ENCODE results near the gene TAF15. TPM values are rescaled to one million over a fixed set of nuclear protein-coding genes. Genes with fewer than 3 reads are reported as not detected.

Gene TAF15
- polyA plus RNA-seq, 4 donors, result 70.3 to 166 (median 123) TPM

DNA sequence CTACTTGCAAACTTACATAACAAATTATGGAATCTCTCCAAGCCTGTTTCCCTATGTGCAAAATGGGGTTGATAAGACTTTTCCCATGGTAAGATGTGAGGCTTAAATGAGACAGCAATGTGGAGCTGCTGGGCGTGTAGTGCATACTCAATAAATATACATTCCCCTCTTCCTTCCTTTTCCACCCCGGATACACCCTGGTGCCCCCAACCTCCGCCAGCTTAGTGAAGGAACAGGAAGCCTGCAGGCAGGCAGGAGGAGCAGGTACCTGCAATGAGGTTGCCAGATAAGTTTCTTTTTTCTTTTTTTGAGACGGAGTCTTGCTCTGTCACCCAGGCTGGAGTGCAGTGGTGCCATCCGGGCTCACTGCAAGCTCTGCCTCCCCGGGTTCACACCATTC lies 33.7 kb upstream of the TAF15 start:
- Histone ChIP-seq H3K36me3 (ENCODE audit: control insufficient read depth in 3 of 3, insufficient read depth in 2 of 3, low read depth in 1 of 3, low read length in 3 of 3) (peaks cover 0 to 2% (median 0%) of the 10 kb centered on the region in 3 donors), H3K4me1 (ENCODE audit: control insufficient read depth in 3 of 3, insufficient read depth in 2 of 3, low read depth in 1 of 3, low read length in 2 of 3) (peaks cover 2 to 12% (median 3%) of the 10 kb centered on the region in 3 donors), H3K4me3 (ENCODE audit: low read depth in 1 of 3, low read length in 3 of 3) (no peak overlapping the region), H3K27ac (ENCODE audit: low read depth in 1 of 3, low read length in 2 of 3) (no peak overlapping the region), H3K27me3 (ENCODE audit: control insufficient read depth in 3 of 3, insufficient read depth in 3 of 3, low read length in 3 of 3) (peaks cover 0 to 2% (median 0%) of the 10 kb centered on the region in 3 donors), H3K9me3 (ENCODE audit: control insufficient read depth in 2 of 2, insufficient read depth in 1 of 2, low read depth in 1 of 2, low read length in 1 of 2) (no peaks in the 10 kb centered on the region)
- DNase-seq (no peak), FAIRE-seq (no peak)
- whole genome bisulfite sequencing, 3 donors, result 36 to 53% (median 49%) methylated on average over 6 of the region's 6 CpGs

DNA sequence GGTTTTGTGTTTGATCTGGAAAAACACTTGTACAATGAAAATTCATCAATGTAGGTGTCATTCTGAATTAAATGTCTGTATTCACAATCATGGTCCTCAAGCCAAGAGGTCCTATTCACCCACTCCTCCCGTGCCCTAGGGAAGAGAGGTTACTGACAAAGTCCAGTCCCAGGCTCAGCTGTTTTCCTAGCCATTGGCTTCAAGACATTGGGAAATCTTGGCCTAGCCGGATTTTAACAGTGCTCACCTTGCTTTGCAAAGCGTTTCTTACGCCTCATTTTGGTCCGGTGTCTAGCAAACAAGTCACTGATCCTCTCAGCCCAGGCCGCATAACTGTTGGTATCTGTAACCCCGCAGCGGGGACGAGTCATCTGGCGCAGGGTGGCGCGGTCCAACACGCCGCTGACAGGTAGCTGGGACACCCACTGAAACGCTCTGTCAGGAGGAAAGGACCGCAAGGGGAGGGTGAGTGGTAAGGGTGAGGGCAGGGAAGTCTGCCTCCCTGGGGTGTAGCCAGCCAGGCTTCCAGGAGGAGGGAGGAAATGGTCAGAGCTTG lies 30.6 kb upstream of the TAF15 start:
- no peak for FAIRE-seq
- no peak overlapping the region for H3K27ac ChIP-seq (ENCODE audit: low read depth in 1 of 3, low read length in 2 of 3)
- WGBS, 3 donors, result 92 to 94% (median 94%) methylated on average over 16 of the region's 16 CpGs

DNA sequence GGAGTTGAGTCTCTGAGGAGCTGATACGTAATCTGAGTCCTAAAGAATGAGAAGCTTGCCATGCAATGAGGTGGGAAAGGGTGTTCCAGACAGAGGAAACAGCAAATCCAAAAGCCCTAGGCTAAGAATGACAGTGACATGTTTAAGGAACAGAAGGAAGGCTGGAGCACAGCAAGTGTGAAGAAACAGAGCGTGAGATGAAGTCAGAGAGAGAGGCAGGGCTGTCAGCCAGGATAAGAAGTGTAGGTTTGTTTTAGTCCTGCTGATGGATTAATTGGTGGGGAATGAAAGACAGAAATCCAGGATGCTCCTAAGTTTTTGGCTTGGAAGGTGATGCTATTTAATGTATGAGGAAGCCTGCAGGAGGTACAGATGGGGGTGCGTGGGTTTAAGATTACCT lies 28.3 kb upstream of the TAF15 start:
- 70 to 74% (median 70%) methylated on average over 3 of the region's 3 CpGs for WGBS, 3 donors

More for the DNA sequence above, 30.6 kb upstream of the TAF15 start:
- peaks cover 0 to 2% (median 0%) of the 10 kb centered on the region in 3 donors for H3K27me3 ChIP-seq (ENCODE audit: control insufficient read depth in 3 of 3, insufficient read depth in 3 of 3, low read length in 3 of 3)
- DNase-seq, result no peak
- no peak overlapping the region for H3K4me3 ChIP-seq (ENCODE audit: low read depth in 1 of 3, low read length in 3 of 3)
- H3K36me3 ChIP-seq (ENCODE audit: control insufficient read depth in 3 of 3, insufficient read depth in 2 of 3, low read depth in 1 of 3, low read length in 3 of 3), result peaks cover 0 to 2% (median 0%) of the 10 kb centered on the region in 3 donors
- H3K9me3 ChIP-seq (ENCODE audit: control insufficient read depth in 2 of 2, insufficient read depth in 1 of 2, low read depth in 1 of 2, low read length in 1 of 2), result no peaks in the 10 kb centered on the region
- H3K4me1 ChIP-seq (ENCODE audit: control insufficient read depth in 3 of 3, insufficient read depth in 2 of 3, low read depth in 1 of 3, low read length in 2 of 3), result peaks cover 2 to 30% (median 3%) of the 10 kb centered on the region in 3 donors

DNA sequence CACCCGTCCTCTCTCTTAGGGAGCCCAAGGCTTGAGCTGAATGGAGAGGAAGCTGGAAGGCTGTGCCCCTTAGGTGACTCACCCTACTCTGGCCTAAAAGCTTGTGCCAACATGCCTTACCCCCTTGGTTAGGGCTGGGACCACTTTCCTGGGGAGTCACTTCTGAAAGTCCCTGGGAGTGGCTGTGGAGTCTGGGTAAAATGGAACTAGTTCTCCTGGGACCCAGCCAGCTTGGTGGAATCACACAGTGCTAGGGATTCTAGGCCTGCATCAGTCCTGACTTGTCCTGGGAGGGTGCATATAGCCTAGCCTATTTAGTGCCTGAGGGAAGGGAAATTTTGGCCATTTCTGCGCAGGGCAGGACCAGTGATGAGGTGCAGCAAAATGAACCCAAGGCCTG lies 24.4 kb upstream of the TAF15 start:
- H3K4me1 ChIP-seq (ENCODE audit: control insufficient read depth in 3 of 3, insufficient read depth in 2 of 3, low read depth in 1 of 3, low read length in 2 of 3), result peaks cover 9 to 48% (median 13%) of the 10 kb centered on the region in 3 donors
- H3K27me3 ChIP-seq (ENCODE audit: control insufficient read depth in 3 of 3, insufficient read depth in 3 of 3, low read length in 3 of 3), result no peaks in the 10 kb centered on the region
- peak overlapping the region in 1 of 3 donors; percentile 38 for H3K27ac ChIP-seq (ENCODE audit: low read depth in 1 of 3, low read length in 2 of 3)
- H3K4me3 ChIP-seq (ENCODE audit: low read depth in 1 of 3, low read length in 3 of 3), result no peak overlapping the region
- FAIRE-seq (no peak), DNase-seq (no peak)
- H3K36me3 ChIP-seq (ENCODE audit: control insufficient read depth in 3 of 3, insufficient read depth in 2 of 3, low read depth in 1 of 3, low read length in 3 of 3), result no peaks in the 10 kb centered on the region
- H3K9me3 ChIP-seq (ENCODE audit: control insufficient read depth in 2 of 2, insufficient read depth in 1 of 2, low read depth in 1 of 2, low read length in 1 of 2), result no peaks in the 10 kb centered on the region
- 66 to 86% (median 82%) methylated on average over 2 of the region's 2 CpGs for WGBS, 3 donors

More for the DNA sequence above, 28.3 kb upstream of the TAF15 start:
- Histone ChIP-seq H3K4me3 (ENCODE audit: low read depth in 1 of 3, low read length in 3 of 3) (no peak overlapping the region), H3K9me3 (ENCODE audit: control insufficient read depth in 2 of 2, insufficient read depth in 1 of 2, low read depth in 1 of 2, low read length in 1 of 2) (no peaks in the 10 kb centered on the region), H3K27me3 (ENCODE audit: control insufficient read depth in 3 of 3, insufficient read depth in 3 of 3, low read length in 3 of 3) (peaks cover 0 to 2% (median 0%) of the 10 kb centered on the region in 3 donors), H3K4me1 (ENCODE audit: control insufficient read depth in 3 of 3, insufficient read depth in 2 of 3, low read depth in 1 of 3, low read length in 2 of 3) (peaks cover 3 to 30% (median 7%) of the 10 kb centered on the region in 3 donors), H3K27ac (ENCODE audit: low read depth in 1 of 3, low read length in 2 of 3) (peak overlapping the region in 1 of 3 donors; percentile 41), H3K36me3 (ENCODE audit: control insufficient read depth in 3 of 3, insufficient read depth in 2 of 3, low read depth in 1 of 3, low read length in 3 of 3) (peaks cover 0 to 2% (median 0%) of the 10 kb centered on the region in 3 donors)
- no peak for DNase-seq
- FAIRE-seq, result no peak

DNA sequence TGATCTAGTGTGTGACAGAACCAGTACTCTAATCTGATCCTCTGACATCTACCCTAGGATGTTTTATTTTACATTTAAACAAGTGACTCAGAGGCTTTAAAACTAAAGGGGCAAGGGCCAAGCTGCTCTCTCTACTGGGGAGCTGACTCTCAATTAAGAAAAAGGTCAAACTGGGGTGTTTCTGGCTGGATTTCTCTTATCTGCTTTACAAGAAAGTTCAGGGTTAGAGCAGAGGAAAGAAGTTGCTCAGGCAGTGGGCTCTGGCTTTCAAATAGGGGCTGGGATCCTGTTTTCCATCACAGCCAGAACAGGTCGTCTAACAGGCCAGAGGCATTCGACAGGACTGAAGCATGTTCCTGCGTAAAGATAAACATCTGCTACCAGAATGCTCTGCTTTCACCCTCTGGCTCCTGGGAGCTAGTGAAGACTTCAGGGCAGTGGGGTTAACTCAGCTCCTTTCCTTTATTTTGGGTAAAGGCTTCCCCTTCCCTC lies 22.3 kb upstream of the TAF15 start:
- H3K4me1 ChIP-seq (ENCODE audit: control insufficient read depth in 3 of 3, insufficient read depth in 2 of 3, low read depth in 1 of 3, low read length in 2 of 3), result peaks cover 11 to 38% (median 13%) of the 10 kb centered on the region in 3 donors
- no peak for FAIRE-seq

DNA sequence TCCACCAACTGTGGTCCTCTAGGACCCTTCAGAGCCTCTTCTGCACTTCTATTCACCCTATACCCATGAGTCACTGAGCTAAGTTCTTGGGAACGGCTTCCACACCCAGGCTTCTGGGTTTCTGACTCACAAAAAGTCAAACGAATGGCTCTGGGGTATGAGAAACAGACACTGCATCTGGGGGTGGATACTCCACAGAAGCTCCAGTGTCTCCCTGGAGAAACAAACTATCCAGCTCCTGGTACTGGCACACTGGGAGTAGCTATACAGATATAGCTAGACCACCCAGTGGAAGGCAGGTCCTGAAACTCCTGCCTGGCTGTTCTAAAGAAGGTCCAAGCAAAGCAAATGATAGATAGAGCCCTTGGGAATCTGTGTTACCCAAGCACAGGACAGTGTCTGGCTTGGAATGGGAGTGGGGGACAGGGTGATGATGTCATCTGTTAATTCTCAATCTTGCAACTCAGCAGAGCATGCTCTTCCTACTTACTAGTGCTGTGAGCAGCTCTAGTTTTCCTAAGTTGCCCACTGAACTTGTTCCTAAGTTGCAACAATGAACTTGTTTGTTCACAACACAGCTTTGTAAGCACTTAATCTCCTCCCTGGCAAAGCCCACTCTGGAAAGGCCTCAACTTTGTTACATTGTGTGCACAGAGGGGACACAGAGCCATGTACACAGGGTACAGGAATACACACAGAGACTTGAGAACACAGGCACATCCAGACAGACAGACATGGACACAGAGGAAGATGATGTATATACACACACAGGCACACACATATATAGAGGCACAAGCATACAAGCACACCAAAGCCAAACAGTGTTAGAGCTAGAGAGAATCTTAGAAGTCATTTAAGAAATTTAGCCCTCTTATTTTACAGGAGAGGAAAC lies 20.6 kb upstream of the TAF15 start:
- no peak for FAIRE-seq
- DNase-seq, result peak in 1 of 2 donors; percentile 59
- H3K27ac ChIP-seq (ENCODE audit: low read depth in 1 of 3, low read length in 2 of 3), result peak overlapping the region; percentile 38 to 41 (median 41)

More for the DNA sequence above, 22.3 kb upstream of the TAF15 start:
- DNase-seq, result peak in 1 of 2 donors; percentile 68
- H3K27ac ChIP-seq (ENCODE audit: low read depth in 1 of 3, low read length in 2 of 3), result peak overlapping the region in 2 of 3 donors; percentile 18 to 54
- peaks cover 0 to 4% (median 0%) of the 10 kb centered on the region in 3 donors for H3K27me3 ChIP-seq (ENCODE audit: control insufficient read depth in 3 of 3, insufficient read depth in 3 of 3, low read length in 3 of 3)
- H3K9me3 ChIP-seq (ENCODE audit: control insufficient read depth in 2 of 2, insufficient read depth in 1 of 2, low read depth in 1 of 2, low read length in 1 of 2), result no peaks in the 10 kb centered on the region
- WGBS, 3 donors, result 19 to 28% (median 21%) methylated on average over 3 of the region's 3 CpGs
- H3K36me3 ChIP-seq (ENCODE audit: control insufficient read depth in 3 of 3, insufficient read depth in 2 of 3, low read depth in 1 of 3, low read length in 3 of 3), result no peaks in the 10 kb centered on the region
- H3K4me3 ChIP-seq (ENCODE audit: low read depth in 1 of 3, low read length in 3 of 3), result no peak overlapping the region

DNA sequence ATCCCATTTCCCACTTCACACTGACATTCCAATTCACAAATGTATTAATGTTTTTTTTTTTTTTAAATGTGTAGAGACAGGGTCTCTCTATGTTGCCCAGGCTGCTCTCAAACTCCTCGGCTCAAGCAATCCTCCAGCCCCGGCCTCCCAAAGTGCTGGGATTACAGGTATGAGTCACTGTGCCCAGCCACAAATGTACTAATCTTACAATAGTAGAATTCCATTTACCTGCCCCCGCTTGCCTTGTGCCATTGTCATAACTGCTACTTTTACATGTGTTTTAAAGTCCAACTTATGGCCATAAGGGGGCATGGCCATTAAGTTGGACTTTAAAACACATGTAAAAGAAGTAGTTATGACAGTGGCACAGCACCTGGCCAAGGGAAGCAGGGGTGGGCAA lies 18.4 kb upstream of the TAF15 start:
- no peaks in the 10 kb centered on the region for H3K36me3 ChIP-seq (ENCODE audit: control insufficient read depth in 3 of 3, insufficient read depth in 2 of 3, low read depth in 1 of 3, low read length in 3 of 3)
- peaks cover 0 to 32% (median 6%) of the 10 kb centered on the region in 3 donors for H3K27me3 ChIP-seq (ENCODE audit: control insufficient read depth in 3 of 3, insufficient read depth in 3 of 3, low read length in 3 of 3)
- no peak overlapping the region for H3K27ac ChIP-seq (ENCODE audit: low read depth in 1 of 3, low read length in 2 of 3)
- no peak overlapping the region for H3K4me3 ChIP-seq (ENCODE audit: low read depth in 1 of 3, low read length in 3 of 3)
- no peaks in the 10 kb centered on the region for H3K9me3 ChIP-seq (ENCODE audit: control insufficient read depth in 2 of 2, insufficient read depth in 1 of 2, low read depth in 1 of 2, low read length in 1 of 2)
- peaks cover 4 to 24% (median 9%) of the 10 kb centered on the region in 3 donors for H3K4me1 ChIP-seq (ENCODE audit: control insufficient read depth in 3 of 3, insufficient read depth in 2 of 3, low read depth in 1 of 3, low read length in 2 of 3)
- FAIRE-seq (no peak), DNase-seq (peak in 1 of 2 donors; percentile 31)
- 74 to 87% (median 78%) methylated on average over 3 of the region's 3 CpGs for WGBS, 3 donors

More for the DNA sequence above, 20.6 kb upstream of the TAF15 start:
- peaks cover 0 to 15% (median 0%) of the 10 kb centered on the region in 3 donors for H3K27me3 ChIP-seq (ENCODE audit: control insufficient read depth in 3 of 3, insufficient read depth in 3 of 3, low read length in 3 of 3)
- H3K36me3 ChIP-seq (ENCODE audit: control insufficient read depth in 3 of 3, insufficient read depth in 2 of 3, low read depth in 1 of 3, low read length in 3 of 3), result no peaks in the 10 kb centered on the region
- peaks cover 11 to 26% (median 13%) of the 10 kb centered on the region in 3 donors for H3K4me1 ChIP-seq (ENCODE audit: control insufficient read depth in 3 of 3, insufficient read depth in 2 of 3, low read depth in 1 of 3, low read length in 2 of 3)
- 16 to 33% (median 26%) methylated on average over 2 of the region's 2 CpGs for WGBS, 3 donors
- no peaks in the 10 kb centered on the region for H3K9me3 ChIP-seq (ENCODE audit: control insufficient read depth in 2 of 2, insufficient read depth in 1 of 2, low read depth in 1 of 2, low read length in 1 of 2)
- no peak overlapping the region for H3K4me3 ChIP-seq (ENCODE audit: low read depth in 1 of 3, low read length in 3 of 3)

DNA sequence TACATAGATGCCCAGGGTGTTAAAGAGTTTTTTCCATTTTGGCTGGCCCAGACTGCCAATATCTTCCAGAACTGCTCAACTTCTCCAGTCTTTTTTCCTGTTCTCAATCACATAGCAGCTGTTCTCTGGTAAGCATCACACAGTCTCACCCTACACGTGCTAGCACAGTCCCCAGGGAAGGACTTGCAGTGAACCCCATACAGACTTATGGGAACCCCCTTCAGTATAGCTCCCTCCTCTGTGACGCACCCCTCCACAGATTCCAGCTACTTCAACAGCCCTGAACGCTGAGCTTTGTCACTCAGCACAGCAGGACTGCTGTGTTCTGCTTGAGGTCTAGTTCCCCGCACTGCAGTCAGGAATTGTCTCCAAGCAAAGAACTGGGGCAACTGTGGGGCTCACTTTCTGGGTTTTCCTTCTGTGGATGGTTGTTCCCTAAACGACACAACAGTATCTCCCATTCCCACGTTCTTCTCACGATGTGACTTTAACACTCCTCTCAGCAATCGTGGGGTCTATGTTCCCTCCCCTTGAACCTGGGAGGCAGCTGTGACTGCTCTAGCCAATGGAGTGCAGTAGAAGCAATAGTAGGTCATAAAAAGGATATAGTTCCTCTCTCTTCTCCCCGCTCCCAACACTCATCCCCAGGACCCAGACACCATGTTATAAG lies 17.5 kb upstream of the TAF15 start:
- DNase-seq (no peak), FAIRE-seq (no peak)
- Histone ChIP-seq H3K4me3 (ENCODE audit: low read depth in 1 of 3, low read length in 3 of 3) (no peak overlapping the region), H3K4me1 (ENCODE audit: control insufficient read depth in 3 of 3, insufficient read depth in 2 of 3, low read depth in 1 of 3, low read length in 2 of 3) (peaks cover 4 to 21% (median 7%) of the 10 kb centered on the region in 3 donors), H3K9me3 (ENCODE audit: control insufficient read depth in 2 of 2, insufficient read depth in 1 of 2, low read depth in 1 of 2, low read length in 1 of 2) (no peaks in the 10 kb centered on the region), H3K36me3 (ENCODE audit: control insufficient read depth in 3 of 3, insufficient read depth in 2 of 3, low read depth in 1 of 3, low read length in 3 of 3) (no peaks in the 10 kb centered on the region), H3K27me3 (ENCODE audit: control insufficient read depth in 3 of 3, insufficient read depth in 3 of 3, low read length in 3 of 3) (peaks cover 0 to 42% (median 6%) of the 10 kb centered on the region in 3 donors), H3K27ac (ENCODE audit: low read depth in 1 of 3, low read length in 2 of 3) (no peak overlapping the region)
- WGBS, 3 donors, result 67 to 83% (median 71%) methylated on average over 9 of the region's 9 CpGs
